ENCODE results near the gene TOGARAM1. TPM values are rescaled to one million over a fixed set of nuclear protein-coding genes. Genes with fewer than 3 reads are reported as not detected.

The TOGARAM1 gene
- total RNA-seq, 1 experiment from 2014 or later, result 6.4 TPM

DNA sequence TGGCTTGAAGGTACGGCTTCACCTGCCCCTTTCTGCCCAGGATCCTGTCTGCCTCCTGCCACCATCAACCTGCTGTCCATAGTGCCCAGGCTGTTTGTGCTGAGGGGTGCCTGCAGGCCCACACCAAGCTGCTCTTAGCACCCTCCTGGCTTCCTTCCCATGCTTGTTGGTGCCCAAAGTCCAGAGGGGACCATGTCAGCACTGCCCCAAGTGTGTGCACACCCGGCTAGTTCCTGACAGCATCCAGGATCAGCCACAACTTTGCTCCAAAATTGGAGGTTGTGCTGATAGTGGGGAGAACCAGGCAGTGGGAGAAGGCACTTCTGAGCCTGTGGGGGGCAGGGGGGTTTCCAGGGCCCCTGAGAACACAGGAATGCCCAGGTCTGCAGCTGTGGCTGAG, 77.4 kb downstream of the TOGARAM1 start:
- Mint-ChIP-seq H3K4me3 (no peak overlapping the region), H3K27ac (no peak overlapping the region), H3K9me3 (peaks cover 13% of the 10 kb centered on the region), H3K4me1 (no peaks in the 10 kb centered on the region), H3K27me3 (ENCODE audit: low read depth) (no peaks in the 10 kb centered on the region), H3K36me3 (peaks cover 49% of the 10 kb centered on the region)
- no peak for ATAC-seq
- TF ChIP-seq AR (CRISPR knock-in tag; IDR thresholded peaks at IDR 0.05), result no peak
- TF ChIP-seq PREB (CRISPR knock-in tag; IDR thresholded peaks at IDR 0.05; ENCODE audit: borderline replicate concordance), result no peak
- no peak for TF ChIP-seq SP1 (CRISPR knock-in tag; conservative IDR thresholded peaks at IDR 0.05)
- TF ChIP-seq, protein P1, sequence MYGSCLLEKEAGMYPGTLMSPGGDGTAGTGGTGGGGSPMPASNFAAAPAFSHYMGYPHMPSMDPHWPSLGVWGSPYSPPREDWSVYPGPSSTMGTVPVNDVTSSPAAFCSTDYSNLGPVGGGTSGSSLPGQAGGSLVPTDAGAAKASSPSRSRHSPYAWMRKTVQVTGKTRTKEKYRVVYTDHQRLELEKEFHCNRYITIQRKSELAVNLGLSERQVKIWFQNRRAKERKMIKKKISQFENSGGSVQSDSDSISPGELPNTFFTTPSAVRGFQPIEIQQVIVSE (CRISPR knock-in tag; IDR thresholded peaks at IDR 0.05; ENCODE audit: borderline replicate concordance), result no peak
- TF ChIP-seq, protein P2, sequence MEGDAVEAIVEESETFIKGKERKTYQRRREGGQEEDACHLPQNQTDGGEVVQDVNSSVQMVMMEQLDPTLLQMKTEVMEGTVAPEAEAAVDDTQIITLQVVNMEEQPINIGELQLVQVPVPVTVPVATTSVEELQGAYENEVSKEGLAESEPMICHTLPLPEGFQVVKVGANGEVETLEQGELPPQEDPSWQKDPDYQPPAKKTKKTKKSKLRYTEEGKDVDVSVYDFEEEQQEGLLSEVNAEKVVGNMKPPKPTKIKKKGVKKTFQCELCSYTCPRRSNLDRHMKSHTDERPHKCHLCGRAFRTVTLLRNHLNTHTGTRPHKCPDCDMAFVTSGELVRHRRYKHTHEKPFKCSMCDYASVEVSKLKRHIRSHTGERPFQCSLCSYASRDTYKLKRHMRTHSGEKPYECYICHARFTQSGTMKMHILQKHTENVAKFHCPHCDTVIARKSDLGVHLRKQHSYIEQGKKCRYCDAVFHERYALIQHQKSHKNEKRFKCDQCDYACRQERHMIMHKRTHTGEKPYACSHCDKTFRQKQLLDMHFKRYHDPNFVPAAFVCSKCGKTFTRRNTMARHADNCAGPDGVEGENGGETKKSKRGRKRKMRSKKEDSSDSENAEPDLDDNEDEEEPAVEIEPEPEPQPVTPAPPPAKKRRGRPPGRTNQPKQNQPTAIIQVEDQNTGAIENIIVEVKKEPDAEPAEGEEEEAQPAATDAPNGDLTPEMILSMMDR (IDR thresholded peaks at IDR 0.05), result no peak
- no peak for DNase-seq (ENCODE audit: low spot score)
- CTCF ChIA-PET, result no interaction called here
- POLR2A ChIA-PET, result no interaction called here

- Mint-ChIP-seq H3K9me3 (peaks cover 13% of the 10 kb centered on the region), H3K27ac (no peak overlapping the region), H3K4me3 (no peak overlapping the region), H3K36me3 (peaks cover 58% of the 10 kb centered on the region), H3K27me3 (ENCODE audit: low read depth) (no peaks in the 10 kb centered on the region), H3K4me1 (no peaks in the 10 kb centered on the region)
- DNase-seq (ENCODE audit: low spot score), result no peak
- no peak for TF ChIP-seq PREB (CRISPR knock-in tag; IDR thresholded peaks at IDR 0.05; ENCODE audit: borderline replicate concordance)
- TF ChIP-seq, protein P1 (CRISPR knock-in tag; IDR thresholded peaks at IDR 0.05; ENCODE audit: borderline replicate concordance), result no peak
- no peak for TF ChIP-seq ZNF423 (CRISPR knock-in tag; IDR thresholded peaks at IDR 0.05)
- TF ChIP-seq, protein P2 (IDR thresholded peaks at IDR 0.05), result no peak
- TF ChIP-seq ETV6 (CRISPR knock-in tag; IDR thresholded peaks at IDR 0.05), result no peak
- no peak for TF ChIP-seq HMGA2 (CRISPR knock-in tag; IDR thresholded peaks at IDR 0.05)
- no peak for TF ChIP-seq SP1 (CRISPR knock-in tag; conservative IDR thresholded peaks at IDR 0.05)
- no peak for TF ChIP-seq ELF4 (CRISPR knock-in tag; IDR thresholded peaks at IDR 0.05; ENCODE audit: low read depth)
- no peak for TF ChIP-seq NFE2L1 (CRISPR knock-in tag; IDR thresholded peaks at IDR 0.05)
- TF ChIP-seq, protein P3, sequence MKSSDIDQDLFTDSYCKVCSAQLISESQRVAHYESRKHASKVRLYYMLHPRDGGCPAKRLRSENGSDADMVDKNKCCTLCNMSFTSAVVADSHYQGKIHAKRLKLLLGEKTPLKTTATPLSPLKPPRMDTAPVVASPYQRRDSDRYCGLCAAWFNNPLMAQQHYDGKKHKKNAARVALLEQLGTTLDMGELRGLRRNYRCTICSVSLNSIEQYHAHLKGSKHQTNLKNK (CRISPR knock-in tag; IDR thresholded peaks at IDR 0.05), result no peak
- TF ChIP-seq FOXP1 (CRISPR knock-in tag; IDR thresholded peaks at IDR 0.05; ENCODE audit: borderline replicate concordance), result no peak
- TF ChIP-seq ATF2 (CRISPR knock-in tag; IDR thresholded peaks at IDR 0.05; ENCODE audit: borderline replicate concordance, low read depth), result no peak
- TF ChIP-seq ZNF512 (CRISPR knock-in tag; IDR thresholded peaks at IDR 0.05; ENCODE audit: borderline replicate concordance), result no peak
- TF ChIP-seq, protein P4, sequence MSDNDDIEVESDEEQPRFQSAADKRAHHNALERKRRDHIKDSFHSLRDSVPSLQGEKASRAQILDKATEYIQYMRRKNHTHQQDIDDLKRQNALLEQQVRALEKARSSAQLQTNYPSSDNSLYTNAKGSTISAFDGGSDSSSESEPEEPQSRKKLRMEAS (CRISPR knock-in tag; IDR thresholded peaks at IDR 0.05), result no peak
- no peak for TF ChIP-seq JUN (CRISPR knock-in tag; IDR thresholded peaks at IDR 0.05)
- no peak for TF ChIP-seq FOXJ3 (CRISPR knock-in tag; IDR thresholded peaks at IDR 0.05; ENCODE audit: borderline replicate concordance)
- no peak for TF ChIP-seq CREM (CRISPR knock-in tag; IDR thresholded peaks at IDR 0.05)
- TF ChIP-seq ZNF232 (CRISPR knock-in tag; IDR thresholded peaks at IDR 0.05), result no peak
- ChIA-PET POLR2A (no interaction called here), CTCF (interaction anchor here (0.7 kb wide), 1 partner anchor 212 kb away, joined by 3 read pairs; no protein-coding TSS in a partner anchor)
- ATAC-seq, result no peak
Measured at GRCh38 chr14:45041641-45042040, 79.7 kb downstream of the TOGARAM1 start.

Data from WTC11 (cell line).